ENCODE data around the gene NKAIN2.

The NKAIN2 gene

DNA sequence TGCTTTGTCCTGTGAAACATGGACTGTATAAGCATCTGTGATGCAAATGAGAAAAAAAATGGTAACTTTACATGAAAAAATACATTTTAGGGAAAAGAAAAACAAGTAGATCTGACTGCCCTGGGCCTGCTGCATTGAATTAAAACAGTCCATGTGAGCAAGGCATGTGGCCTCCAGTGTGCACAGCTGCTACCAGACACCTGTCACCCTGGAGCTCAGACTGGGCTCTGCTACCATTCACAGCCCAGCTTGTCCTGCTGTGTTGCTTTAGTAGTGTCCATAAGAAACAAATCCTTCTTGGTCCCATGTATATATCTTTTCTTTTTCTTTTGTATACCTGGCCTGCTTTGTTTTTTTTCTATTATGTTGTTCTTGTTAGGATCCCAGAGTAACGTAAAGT, 315.9 kb downstream of the NKAIN2 start:
- Histone ChIP-seq H3K9ac (ENCODE audit: low read length) (no peak overlapping the region), H3K27ac (ENCODE audit: low read length) (no peak overlapping the region), H3K4me2 (ENCODE audit: low read depth, low read length) (no peak overlapping the region), H4K20me1 (ENCODE audit: insufficient read depth, low read length) (no peaks in the 10 kb centered on the region), H3K36me3 (replicated peaks; ENCODE audit: insufficient read depth, low read length) (no peaks in the 10 kb centered on the region), H2AFZ (ENCODE audit: low read length) (no peak overlapping the region), H3K4me3 (ENCODE audit: low read length) (no peak overlapping the region), H3K4me1 (ENCODE audit: low read length) (no peaks in the 10 kb centered on the region), H3K27me3 (replicated peaks; ENCODE audit: insufficient read depth, low read length) (no peaks in the 10 kb centered on the region), H3K9me3 (replicated peaks; ENCODE audit: insufficient read depth, low read length) (no peaks in the 10 kb centered on the region), H3F3A (ENCODE audit: insufficient read depth, low read length) (no peaks in the 10 kb centered on the region), H3K9me2 (replicated peaks; ENCODE audit: insufficient read depth, low read length) (no peaks in the 10 kb centered on the region), H3K79me2 (ENCODE audit: low read length) (no peaks in the 10 kb centered on the region)
- DNase-seq, result no peak
- TF ChIP-seq EZH2 (optimal IDR thresholded peaks at IDR 0.05; ENCODE audit: low read depth, low read length), result no peak
- no peak for TF ChIP-seq CTCF (IDR thresholded peaks at IDR 0.05; ENCODE audit: low read length)
- no peak for TF ChIP-seq EZH2phosphoT487 (IDR thresholded peaks at IDR 0.05; ENCODE audit: low read length)

- Histone ChIP-seq H3K9ac (ENCODE audit: low read length) (no peak overlapping the region), H3K36me3 (replicated peaks; ENCODE audit: insufficient read depth, low read length) (no peaks in the 10 kb centered on the region), H3K4me1 (ENCODE audit: low read length) (no peaks in the 10 kb centered on the region), H2AFZ (ENCODE audit: low read length) (no peak overlapping the region), H3F3A (ENCODE audit: insufficient read depth, low read length) (no peaks in the 10 kb centered on the region), H3K9me3 (replicated peaks; ENCODE audit: insufficient read depth, low read length) (no peaks in the 10 kb centered on the region), H3K79me2 (ENCODE audit: low read length) (no peaks in the 10 kb centered on the region), H3K27me3 (replicated peaks; ENCODE audit: insufficient read depth, low read length) (no peaks in the 10 kb centered on the region), H4K20me1 (ENCODE audit: insufficient read depth, low read length) (no peaks in the 10 kb centered on the region), H3K9me2 (replicated peaks; ENCODE audit: insufficient read depth, low read length) (no peaks in the 10 kb centered on the region), H3K4me3 (ENCODE audit: low read length) (no peak overlapping the region), H3K27ac (ENCODE audit: low read length) (no peak overlapping the region), H3K4me2 (ENCODE audit: low read depth, low read length) (no peak overlapping the region)
- DNase-seq, result no peak
- no peak for TF ChIP-seq EZH2phosphoT487 (IDR thresholded peaks at IDR 0.05; ENCODE audit: low read length)
- TF ChIP-seq CTCF (IDR thresholded peaks at IDR 0.05; ENCODE audit: low read length), result no peak
- TF ChIP-seq EZH2 (optimal IDR thresholded peaks at IDR 0.05; ENCODE audit: low read depth, low read length), result no peak
Measured at GRCh38 chr6:124123617-124124209, 320.0 kb downstream of the NKAIN2 start.

- Histone ChIP-seq H3K79me2 (ENCODE audit: low read length) (no peaks in the 10 kb centered on the region), H3K4me3 (ENCODE audit: low read length) (no peak overlapping the region)
Measured at GRCh38 chr6:124131259-124131658, 327.6 kb downstream of the NKAIN2 start.

More at GRCh38 chr6:124131259-124131658, 327.6 kb downstream of the NKAIN2 start:
- no peaks in the 10 kb centered on the region for H3F3A ChIP-seq (ENCODE audit: insufficient read depth, low read length)
- no peak for TF ChIP-seq CTCF (IDR thresholded peaks at IDR 0.05; ENCODE audit: low read length)
- no peak for TF ChIP-seq EZH2 (optimal IDR thresholded peaks at IDR 0.05; ENCODE audit: low read depth, low read length)
- no peak for TF ChIP-seq EZH2phosphoT487 (IDR thresholded peaks at IDR 0.05; ENCODE audit: low read length)
- H3K4me1 ChIP-seq (ENCODE audit: low read length), result no peaks in the 10 kb centered on the region
- no peaks in the 10 kb centered on the region for H3K36me3 ChIP-seq (replicated peaks; ENCODE audit: insufficient read depth, low read length)
- H4K20me1 ChIP-seq (ENCODE audit: insufficient read depth, low read length), result no peaks in the 10 kb centered on the region
- no peak overlapping the region for H3K27ac ChIP-seq (ENCODE audit: low read length)
- H3K4me2 ChIP-seq (ENCODE audit: low read depth, low read length), result no peak overlapping the region
- H3K9ac ChIP-seq (ENCODE audit: low read length), result no peak overlapping the region
- no peak for DNase-seq
- no peak overlapping the region for H2AFZ ChIP-seq (ENCODE audit: low read length)
- H3K27me3 ChIP-seq (replicated peaks; ENCODE audit: insufficient read depth, low read length), result no peaks in the 10 kb centered on the region
- no peaks in the 10 kb centered on the region for H3K9me2 ChIP-seq (replicated peaks; ENCODE audit: insufficient read depth, low read length)
- no peaks in the 10 kb centered on the region for H3K9me3 ChIP-seq (replicated peaks; ENCODE audit: insufficient read depth, low read length)
